HS-27A (cell line): ENCODE measurements around the gene NDUFB1.

Source experiments
- DNase-seq: peaks from one replicate; pipeline ENCODE4 v3.0.0-alpha.2; 2012; ENCODE audit warnings: low read depth, missing footprints

NDUFB1 gene

DNA sequence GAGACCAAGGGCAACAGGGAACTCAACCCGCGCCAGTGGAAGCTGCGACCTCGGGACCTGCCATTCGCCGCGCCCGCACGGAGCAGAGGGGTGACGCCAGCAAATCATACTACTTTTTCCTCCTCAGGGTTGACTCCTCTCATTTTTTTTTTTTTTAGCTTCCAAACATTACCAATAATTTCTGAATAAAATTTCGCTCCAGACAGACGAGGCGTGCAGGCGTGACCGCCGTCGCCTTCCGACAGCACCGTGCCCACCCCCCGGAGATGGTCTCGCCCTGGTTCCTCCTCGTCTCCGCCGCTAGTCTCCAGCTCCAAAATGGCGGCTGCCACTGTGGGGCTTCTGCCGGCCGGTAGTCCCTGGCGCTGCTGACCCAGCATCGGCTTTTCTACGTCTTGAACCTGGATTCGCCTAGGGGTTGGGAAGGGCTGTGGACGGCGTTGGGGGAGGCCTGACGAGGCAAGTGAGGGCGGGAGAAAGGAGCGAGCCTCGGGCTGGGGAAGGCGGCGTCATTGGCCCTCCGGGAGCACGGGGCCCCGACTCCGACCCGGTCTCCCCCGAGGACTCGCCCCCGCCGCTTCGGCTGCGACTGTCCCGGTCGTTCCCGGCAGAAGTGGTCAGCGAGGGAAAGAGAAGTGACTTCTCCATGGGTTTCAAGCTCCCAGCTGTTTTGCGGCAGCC lies at the start of gene NDUFB1, which contains the start of gene CPSF2:
Gene NDUFB1, minus strand, starts transcription at position 37 of the 681 bp plus-strand sequence. CDS start 4,069 bp downstream, outside the sequence.
Gene CPSF2, plus strand, starts transcription at position 300 of the 681 bp plus-strand sequence. CDS start 9,016 bp downstream, outside the sequence.
- DNase-seq, result peak; percentile 49

DNA sequence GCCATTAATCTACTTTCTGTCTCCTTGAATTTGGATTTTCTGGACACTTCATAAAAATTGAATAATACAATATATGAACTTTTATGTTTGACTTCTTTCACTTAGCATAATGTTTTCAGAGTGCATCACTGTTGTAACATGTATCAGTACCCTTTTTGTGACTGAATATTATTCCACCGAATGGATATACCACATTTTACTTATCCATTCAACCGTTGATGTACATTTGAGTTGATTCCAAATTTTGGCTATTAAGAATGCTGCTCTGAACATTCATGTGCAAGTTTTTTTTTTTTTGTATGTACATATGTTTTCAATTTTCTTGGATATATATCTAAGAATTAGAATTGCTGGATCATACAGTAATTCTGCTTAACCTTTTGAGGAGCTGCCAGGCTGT lies 43.5 kb upstream of the NDUFB1 start:
- no peak for DNase-seq

DNA sequence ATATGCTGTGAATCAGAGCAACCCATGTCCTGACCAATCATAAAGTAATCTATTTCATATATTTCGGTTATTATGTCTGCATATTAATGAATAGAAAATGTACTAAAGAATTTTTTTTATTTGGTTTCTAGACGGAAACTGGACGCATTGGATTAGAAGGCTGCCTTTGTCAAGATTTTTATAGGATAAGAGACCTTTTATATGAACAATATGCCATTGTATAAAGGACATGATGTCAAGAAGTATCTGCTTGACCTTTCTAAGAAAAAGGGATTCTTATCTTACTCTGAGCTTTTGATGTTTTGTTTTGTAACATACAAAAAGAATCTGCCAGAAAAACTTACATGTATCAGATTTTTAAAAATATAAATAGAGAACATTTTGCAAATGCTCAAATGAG lies 40.0 kb upstream of the NDUFB1 start:
- no peak for DNase-seq

DNA sequence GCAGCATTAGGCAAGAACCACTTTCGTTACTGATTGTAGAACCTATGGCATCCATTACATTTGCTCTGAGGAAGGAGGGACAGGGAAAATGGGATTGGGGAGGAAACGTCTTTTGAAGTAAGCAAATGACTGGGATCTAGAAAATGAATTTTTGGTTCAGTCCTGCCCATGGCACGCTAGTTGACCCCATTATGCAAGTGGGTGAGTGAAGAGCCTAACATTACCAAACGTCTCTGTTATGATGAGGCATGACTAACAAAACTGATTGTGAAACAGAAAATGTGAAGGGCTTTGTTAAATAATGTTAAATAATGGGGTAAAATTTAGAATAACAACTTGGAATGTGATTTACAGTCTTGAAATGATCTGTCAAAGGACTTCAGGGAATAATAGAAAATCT lies 39.1 kb upstream of the NDUFB1 start:
- DNase-seq, result no peak

DNA sequence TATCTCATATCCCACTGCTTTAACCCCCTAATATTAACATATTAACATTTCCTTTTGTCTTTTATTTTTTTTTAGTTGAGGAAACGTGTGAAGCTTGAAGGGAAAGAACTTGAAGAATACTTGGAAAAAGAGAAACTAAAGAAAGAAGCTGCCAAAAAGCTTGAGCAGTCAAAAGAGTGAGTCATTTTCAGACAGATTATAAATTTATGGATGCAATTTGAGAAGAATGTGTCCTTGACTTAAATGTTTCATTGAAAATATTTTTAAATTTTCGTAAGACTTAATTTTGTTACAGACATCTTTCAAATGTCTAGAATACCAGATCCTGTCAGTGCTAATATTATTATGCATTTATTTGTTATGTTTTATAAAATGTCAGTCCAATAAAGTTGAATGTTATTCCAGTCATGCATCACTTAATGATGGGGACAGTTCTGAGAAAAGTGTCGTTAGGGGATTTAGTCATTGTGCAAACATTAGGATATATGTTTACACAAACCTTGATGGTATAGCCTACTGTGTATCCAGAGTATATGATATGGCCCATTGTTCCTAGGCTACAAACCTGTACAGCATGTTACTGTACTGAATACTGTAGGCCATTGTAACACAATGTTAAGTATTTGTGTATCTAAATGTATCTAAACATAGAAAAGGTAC lies 32.9 kb upstream of the NDUFB1 start:
- DNase-seq, result no peak

DNA sequence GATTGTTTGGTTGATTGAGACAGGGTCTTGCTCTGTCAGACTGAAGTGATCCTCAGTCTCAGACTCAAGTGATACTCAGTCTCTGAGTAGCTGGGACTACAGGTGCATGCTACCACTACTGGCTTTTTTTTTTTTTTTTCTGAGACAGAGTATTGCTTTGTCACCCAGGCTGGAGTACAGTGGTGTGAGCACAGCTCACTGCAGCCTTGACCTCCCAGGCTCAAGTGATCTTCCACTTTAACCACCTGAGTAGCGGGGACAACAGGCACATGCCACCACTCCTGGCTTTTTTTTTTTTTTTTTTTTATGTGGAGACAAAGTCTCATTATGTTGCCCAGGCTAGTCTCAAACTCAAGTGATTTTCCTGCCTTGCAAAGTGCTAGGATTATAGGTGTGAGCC lies 32.1 kb upstream of the NDUFB1 start:
- no peak for DNase-seq

DNA sequence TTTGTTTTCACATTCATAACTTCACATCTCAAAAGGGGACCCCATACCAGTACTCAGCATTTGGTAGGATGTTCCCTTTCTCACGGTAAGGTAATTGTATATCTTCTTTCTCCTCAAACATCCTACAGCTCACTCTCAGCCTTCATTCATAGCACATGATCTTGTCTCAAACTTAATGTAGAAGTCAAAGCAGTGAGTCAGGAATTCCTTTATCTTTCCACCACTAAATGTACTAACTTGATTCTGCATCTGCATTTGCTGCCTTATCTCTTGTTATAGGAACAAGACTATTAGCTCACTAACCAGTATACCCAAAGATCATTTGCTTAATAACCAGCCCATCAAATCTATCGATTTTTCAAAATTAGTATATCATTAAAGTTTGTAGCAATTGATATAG lies 23.2 kb upstream of the NDUFB1 start:
- no peak for DNase-seq

DNA sequence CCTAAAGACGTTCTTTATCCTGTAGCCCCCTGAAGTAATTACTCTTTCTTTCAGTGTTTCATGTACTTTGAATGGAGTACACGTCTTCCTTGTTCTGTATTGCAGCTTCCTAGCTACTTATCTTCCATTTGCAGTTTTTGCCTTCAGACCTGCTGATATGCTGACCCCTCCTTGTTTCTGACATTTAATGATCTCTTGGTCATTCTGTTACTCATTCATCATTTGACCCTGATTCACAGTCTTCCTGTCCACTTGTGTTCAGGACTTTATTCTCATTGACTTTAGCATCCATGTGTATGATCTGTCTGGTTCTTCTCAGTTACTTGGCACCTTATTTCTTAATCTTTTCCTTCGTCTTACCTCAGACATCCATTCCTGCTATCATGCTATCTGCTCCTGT lies 22.5 kb upstream of the NDUFB1 start:
- DNase-seq, result no peak

DNA sequence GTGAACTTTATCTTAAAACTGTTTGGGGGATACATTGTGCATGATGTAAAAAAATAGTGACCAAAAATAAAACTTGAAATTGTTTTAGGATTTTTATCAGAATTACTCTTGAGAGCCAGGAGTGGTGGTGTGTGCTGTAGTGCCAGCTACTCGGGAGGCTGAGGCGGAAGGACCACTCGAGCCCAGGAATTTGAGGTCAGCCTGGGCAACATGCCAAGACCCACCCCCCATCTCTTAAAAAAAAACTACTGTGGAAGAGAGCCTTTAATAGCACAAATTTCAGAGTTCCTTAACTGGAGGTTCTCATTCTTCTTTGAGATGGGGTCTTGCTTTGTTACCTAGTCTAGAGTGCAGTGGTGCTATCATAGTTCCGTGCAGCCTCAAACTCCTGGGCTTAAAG lies 21.8 kb upstream of the NDUFB1 start:
- DNase-seq, result no peak

DNA sequence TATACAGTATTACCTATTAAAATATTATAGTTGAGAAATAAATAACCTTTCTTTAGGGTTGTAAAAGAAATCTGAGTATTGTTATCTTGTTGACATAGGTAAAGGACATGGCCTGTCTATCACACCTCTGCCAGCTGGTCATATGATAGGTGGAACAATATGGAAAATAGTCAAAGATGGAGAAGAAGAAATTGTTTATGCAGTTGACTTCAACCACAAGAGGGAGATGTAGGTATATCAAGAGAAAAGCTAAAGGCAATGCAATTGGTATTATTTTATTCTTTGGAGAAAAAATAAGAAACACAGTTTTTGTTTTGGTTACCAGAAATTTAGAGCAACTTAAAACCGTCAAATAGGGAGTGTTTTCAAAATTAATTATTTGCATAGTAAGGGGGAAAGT lies 13.8 kb upstream of the NDUFB1 start:
- no peak for DNase-seq

DNA sequence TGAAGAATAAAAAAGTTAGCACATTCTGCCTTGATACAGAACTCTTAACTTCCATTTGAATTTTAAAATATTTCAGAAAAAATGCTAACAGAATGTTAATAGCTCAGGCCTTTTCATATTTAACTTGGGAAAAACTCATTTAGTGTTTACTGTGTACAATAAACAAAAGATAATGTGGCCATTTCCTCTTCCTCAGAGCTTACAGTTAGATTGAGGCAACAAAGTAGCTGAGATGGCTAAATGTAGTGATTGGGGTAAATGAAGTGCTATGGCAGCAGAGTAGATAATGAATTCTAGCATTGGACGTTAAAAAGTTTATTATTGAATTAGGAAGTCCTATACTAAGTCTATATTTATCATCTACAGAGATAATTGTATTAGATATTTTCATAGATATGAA lies 12.9 kb upstream of the NDUFB1 start:
- no peak for DNase-seq

DNA sequence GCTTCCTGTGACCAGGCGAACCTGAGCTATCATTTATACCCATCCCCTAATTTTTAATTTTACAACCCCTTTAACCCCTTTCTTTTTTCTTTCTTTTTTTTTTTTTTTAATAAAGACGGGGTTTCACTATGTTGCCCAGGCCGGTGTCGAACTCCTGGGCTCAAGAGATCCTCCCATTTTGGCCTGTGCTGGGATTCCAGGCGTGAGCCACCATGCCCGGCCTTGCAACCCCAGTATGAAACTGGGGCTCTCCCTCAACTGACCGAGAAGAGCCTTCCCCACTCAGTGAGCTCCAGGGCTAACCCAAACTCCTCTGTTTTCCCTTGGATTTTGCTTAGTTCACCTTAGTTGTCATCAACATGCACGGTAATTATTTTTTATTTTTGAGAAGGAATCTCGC lies 1.3 kb upstream of the NDUFB1 start:
- DNase-seq, result no peak

DNA sequence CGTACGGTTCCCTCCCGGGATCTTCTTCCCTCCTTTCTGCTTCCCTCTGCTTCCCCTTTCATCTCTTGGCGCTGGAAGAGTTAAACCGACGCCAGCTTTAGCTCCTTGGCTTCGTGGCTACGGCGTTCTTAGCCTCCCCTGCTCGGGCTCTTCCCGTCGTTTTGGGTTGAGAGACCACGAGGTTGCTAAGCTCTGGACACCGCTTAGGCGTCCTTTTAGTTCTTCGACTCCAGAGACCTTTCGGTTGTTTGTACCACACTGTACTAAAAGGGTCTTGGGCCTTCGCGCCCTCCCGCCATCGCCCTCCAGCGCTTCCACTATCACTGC lies 808 bp upstream of the NDUFB1 start:
- DNase-seq, result no peak

DNA sequence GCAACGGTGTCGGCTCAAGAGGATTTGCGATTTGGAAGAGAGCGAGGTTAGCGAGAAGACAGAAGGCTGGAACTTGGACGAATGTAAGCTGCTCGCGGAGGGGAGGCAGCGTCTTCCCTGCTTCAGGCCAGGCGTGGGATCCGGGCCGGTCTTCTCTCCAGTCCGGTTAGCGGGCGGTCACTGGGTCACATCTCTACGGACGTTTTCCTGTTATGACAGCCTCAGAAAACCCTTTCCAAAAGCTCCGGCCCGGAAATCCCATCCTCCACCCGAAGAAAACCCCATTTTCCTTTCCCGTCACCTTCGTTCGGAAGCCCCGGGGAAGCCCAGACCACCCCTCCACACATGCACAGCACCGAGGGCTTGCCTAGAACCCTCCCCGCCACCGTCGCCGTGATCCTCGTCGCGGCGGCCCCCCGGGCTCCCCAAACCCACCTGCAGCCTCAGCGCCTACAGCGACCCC lies 268 bp downstream of the NDUFB1 start:
- DNase-seq, result no peak

DNA sequence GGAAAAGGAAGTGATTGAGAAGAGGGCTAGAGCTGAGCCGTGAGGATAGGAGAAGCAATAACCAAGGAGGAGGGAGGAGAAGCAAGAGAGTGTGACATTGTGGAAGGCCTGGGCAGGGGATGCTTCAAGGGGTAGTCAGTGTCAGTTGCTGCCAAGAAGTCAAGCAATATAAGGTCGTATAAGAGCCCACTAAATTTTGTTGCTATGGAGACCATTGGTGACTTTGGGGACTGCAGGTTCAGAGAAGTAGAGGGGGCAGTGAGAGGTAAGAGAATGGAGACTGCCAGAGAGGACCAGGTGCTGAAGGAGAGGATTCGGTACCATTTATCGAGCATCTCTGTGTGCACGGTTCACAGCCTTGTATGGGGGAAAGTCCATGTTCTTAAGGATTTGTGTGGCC lies 12.0 kb downstream of the NDUFB1 start:
- no peak for DNase-seq

DNA sequence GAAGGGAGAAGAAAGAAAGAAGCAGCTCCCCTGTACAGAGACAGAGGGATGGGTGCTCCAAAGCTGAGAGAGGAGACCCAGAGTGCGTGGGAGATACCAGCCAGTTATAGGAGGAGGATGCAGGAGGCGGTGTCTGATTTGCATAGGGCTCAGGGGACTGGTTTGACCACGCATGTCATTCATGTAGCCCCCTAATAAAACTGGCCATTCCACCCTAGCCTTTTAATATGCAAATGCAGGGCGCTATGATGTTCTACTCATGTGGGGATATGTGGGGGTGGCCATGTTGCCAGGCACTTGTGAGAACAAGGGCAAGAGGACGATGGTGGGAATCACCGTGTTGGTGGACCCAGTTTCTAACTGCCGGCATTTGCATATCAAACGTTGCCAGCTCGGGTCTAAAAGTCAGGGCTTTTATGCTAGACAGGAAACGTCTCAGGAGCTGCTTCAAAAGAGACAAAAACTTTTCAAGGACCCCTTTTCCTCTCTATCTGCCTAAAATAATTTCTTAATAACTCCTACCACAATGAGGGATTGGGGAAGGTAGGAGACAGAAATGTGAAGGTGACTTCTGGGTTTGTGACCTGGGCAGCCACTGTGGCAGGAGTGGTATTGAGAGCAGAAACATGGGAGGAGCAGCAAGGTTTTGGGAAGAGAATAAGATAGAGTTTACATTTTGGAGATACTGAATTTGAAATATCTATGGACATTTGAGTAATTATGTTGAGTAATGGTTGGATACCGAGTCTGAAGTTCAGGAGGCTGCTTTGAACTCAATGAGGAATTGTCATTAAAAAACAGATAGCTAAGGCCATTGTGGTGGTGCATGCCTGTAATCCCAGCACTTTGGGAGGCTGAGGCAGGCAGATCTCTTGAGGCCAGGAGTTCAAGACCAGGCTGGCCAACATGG lies 12.9 kb downstream of the NDUFB1 start:
- no peak for DNase-seq

DNA sequence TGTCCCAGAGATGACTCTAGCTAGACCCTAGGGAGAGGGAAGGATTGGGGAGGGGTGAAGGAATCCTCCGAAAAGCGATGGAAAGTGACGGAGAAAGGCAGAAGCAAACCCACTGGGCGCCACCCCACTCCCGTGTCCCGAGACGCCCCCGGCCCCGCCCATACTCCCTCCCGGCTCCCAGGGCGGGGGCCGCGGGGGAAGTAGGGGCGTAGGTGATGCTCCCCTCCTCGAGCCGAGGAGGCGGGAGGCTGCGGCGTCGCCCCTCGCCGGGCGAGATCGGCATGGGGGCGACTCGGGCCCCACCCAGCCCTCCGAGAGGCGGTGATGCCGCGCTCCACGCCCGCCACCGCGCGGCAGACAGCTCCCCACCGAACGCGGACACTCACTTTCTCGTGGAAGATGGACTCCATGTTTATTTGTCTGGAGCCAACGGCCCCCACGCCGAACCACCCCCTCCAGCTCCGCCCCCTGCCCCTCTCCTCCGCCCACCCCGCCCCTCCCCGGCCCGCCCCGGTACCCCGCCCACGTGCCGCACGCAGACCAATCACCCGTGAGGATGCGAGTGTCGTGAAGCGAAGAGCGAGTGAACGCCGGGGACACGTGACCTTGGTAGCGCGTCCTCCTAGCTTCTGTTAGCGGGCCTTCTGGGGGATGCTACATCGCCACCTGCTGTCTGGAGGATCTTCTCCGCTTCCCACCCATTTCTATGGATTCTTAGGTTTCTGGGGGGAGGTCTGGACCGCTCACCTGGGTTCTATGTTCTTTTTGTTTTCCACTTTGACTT lies 15.2 kb downstream of the NDUFB1 start, which contains the start of gene ATXN3:
Gene ATXN3, minus strand, starts transcription at position 440 of the 784 bp plus-strand sequence. Its CDS starts 30 bp downstream, at position 410.
- DNase-seq, result peak; percentile 93

DNA sequence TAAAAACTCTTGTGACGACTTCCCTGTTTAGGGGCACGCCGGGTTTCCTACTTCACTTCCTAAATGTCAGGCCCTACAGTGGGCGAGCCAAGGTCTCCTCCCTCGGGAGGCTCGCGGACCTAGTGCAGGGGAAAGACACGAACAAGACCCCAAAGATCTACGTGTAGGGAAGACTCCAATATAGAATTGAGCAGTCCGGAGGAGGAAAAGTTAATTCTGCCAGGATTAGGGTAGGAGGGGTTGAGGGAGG lies 15.7 kb downstream of the NDUFB1 start:
- peak; percentile 24 for DNase-seq

DNA sequence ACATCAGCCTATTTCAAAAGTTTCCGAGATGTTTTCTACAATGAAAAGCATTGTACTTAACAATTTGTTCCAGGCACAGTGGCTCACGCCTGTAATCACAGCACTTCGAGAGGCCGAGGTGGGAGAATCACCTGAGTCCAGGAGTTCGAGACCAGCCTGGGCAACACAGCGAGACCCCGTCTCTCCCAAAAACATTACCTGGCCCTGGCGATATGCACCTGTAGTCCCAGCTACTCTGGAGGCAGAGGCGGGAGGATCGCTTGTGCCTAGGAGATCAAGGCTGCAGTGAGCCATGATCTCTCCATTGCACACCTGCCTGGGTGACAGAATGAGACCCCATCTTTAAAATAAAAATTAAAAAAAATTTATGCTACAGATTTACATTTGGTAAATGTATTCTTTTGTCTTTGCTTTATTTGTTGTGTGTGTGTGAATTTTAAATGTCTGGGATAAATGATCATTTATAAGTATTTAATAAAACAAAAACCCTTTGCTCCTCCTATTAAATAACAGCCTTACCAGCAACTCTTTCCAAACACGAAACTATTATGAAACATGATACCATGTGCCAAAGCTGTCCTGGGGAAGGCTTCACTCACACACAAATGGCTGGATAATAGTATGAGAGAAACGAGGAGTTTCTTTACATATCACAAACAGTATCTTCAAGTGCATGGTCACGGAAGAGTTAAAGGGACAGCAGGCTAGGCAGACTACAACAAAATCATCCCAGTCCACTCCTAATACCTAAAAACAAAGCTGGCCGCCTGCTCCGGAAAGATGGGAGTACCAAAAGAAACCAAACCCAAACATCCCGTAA lies 16.2 kb downstream of the NDUFB1 start:
- DNase-seq, result no peak

DNA sequence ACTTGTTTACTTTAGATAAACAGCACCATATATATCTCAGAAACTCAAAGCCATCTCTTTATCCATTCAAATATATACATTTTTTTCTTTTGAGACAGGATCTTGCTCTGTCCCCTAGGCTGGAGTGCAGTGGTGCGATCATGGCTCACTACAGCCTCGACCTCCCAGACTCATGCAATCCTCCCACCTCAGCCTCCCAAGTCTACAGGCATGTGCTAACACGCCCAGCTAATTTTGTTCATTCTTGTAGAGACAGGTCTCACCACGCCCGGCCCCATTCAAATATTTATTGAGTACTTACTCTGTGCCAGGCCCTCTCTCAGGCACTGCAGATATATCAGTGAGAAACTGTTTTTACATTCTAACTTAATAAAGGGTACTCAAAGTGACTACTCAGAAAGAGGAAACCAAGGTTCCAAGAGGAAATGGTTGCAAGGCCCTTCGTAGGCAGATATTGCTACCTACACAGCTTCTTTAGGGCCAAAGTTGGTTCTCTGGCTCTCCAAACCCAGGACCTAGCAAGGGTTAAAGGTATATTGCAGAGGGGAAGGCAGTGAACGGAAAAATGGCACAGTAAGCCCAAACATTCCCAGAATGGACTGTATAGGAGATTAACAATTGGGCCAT lies 18.0 kb downstream of the NDUFB1 start:
- no peak for DNase-seq

DNA sequence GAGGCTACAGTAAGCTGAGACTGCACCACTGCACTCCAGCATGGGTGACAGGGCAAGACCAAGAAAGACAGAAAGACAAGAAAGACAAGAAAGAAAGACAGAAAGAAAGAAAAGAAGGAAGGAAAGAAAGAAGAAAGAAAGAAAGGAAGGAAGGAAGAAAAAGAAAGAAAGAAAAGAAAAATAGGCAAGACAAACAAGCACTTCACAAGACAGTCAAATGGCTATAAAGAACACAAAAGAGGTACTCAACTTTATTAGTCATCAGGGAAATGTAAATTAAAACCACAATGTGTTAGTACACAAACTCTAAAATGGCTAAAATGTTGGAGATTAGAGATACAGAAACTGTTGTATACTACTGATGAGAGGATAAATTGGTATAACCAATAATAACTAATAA lies 21.7 kb downstream of the NDUFB1 start:
- DNase-seq, result no peak
